SKM-1 treated with dmso at 0.1 percent for 144 hours (cell line): ENCODE data around the gene TSPAN32.

Experiments
- DNase-seq: peaks from one replicate; lab custom pipeline; 2025; ENCODE audit not compliant: unreplicated experiment; lab: John Stamatoyannopoulos, UW

The TSPAN32 gene

DNA sequence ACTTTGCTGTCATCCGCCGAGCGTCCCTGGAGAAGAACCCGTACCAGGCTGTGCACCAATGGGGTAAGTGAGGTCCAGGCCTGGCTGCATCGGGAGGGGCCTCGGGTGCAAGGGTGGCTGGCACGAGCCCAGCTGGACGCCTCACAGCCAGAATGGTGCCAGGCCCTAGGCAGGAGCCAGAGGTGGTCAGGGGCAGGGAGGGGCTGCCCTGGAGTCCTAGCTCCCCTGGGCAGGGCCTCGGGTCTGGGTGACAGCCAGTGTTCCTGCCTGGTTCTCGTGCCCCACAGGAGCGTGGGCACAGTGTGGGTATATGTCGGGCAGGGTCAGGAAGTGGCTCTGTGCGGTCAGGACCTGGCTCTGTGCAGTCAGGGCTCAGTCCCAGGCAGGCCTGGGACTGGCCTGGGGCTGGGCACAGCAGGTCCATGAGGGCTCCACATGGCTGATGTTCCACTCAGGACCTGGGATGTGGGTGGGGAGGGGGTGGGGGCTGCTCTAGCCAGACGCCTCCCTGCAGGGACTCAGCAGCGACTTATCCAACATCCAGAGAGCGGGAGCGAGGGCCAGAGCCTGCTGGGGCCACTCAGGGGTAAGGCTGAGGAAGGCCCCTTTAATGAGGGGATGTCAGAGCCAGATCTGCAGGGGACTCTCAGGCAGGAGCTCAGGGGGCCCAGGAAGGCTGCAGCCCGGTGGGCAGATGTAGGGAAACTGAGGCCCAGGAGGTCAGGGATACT lies 1.2 kb downstream of the TSPAN32 start:
- no peak for DNase-seq

DNA sequence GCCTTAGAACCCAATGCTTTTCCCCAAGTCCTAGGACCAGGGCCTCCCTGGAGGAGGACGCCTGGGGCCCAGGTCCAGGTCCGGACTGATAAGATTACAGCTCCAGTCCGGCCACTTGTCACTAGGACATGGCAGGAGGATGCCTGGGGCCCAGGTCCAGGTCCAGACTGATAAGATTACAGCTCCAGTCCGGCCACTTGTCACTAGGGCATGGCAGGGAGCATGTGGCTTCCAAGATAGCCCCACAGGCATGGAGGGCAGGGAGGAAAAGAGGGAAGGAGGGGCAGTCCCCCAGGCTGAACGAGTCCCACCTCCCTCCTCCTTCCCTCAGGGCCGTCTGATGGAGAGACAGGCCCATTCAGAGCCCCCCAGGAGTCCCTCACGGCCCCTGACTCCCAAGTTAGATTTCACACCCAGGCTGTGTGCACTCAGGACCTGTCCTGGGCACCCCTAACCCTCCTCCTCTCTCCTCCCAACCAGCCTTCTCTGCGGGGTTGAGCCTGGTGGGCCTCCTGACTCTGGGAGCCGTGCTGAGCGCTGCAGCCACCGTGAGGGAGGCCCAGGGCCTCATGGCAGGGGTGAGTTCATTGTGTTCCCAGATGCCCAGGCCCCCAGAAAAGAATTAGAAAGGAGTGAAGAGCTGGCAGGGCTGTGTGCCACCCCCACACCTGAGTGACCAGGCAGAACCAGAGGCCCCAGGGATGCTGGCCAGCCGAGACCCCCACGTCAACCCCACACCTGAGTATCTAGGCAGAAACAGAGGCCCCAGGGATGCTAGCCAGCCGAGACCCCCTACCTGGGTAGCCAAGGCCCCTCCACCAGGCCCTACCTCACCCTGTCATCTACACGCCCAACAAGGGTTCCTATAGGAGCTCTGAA lies 2.1 kb downstream of the TSPAN32 start:
- no peak for DNase-seq

DNA sequence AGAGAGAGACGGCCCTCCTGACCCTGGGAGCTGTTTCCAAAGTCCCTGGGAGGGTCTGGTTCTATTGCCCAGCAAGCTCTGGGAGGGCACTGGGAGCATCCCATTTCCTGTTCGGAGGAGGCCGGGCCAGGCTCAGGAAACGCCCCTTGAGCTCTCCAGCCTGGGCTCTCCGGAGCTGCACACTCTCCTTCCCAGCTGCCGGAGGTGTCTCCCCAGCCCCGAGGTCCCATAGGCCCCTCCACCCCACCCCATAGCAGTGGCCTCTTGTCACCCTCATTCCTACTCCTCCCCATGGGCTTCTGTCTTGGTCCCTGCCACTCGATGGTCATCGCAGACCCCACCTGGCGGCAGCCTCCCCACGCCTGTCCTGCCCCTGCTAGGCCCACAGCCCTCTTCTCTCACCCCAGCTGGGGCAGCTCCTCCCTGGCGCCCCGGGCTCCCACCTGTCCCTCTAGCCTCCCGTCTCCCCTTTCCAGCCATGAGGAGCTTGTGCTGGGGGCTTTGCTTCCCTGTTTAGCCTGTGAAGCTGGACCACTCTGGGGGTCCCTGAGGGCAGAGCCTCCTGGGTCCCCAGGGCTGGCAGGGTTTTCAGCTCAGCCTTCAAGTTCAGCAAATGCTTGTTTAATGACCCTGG lies 2.8 kb downstream of the TSPAN32 start:
- no peak for DNase-seq

DNA sequence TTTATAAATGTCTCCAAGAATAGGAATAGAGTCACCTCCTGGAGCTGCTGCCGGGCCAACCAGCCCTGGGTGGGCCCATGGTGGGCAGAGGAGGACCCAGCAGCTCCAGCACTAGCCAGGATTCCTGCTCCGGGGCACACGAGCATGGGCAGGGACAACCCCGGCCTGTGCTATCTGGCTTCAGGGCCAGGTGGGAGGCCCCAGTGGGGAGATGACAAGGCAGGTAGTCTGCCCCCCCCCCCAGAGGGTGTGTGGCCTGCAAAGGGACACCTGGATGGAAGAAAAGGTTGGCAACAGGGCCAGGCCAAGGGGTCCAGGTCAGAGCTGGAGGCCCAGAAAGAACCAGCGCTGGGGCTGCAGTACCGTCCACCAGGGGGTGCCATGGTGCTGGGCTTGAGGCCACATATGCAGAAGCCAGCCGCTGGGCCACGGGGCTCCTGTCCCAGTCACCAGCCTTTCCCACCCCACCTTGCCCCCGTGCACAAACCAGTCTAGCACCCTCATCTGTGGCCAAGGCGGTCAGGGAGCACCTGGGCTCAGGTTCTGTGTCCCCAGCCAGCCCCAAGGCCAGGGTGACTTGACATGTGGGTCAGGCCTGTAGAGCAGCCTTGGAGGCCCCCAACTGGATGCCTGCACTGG lies 3.4 kb downstream of the TSPAN32 start:
- peak; percentile 75 for DNase-seq

DNA sequence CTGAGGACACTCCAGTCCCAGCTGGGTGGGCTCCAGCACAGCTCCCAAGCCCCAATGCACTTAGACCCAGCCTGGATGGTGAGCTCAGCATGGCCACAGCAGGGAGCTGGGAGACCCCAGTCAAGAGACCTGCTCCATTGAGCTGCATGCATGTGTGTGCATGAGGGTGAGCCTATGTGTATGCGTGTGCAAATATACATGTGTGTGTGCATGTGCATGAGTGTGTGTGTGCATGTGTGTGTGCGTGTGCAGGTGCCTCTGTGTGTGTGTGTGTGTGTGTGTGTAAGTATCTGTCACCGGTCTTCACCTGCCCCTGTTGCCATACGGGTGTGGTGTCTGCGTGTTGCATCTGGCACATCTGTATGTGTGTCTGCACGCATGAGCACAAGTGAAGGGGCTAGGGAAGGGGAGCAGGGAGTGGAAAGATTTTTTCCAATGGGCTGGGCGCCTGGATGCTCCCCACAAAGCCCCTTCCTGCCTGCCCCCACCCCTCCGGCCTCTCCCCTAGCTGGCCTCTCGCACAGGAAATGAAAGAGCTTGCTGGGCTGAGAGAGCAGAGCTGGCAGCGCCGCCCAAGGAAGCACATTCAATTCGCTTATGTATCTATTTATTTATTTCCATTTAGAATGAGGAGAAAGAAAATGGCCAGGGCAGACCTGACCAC lies 4.1 kb downstream of the TSPAN32 start:
- DNase-seq = peak; percentile 27

DNA sequence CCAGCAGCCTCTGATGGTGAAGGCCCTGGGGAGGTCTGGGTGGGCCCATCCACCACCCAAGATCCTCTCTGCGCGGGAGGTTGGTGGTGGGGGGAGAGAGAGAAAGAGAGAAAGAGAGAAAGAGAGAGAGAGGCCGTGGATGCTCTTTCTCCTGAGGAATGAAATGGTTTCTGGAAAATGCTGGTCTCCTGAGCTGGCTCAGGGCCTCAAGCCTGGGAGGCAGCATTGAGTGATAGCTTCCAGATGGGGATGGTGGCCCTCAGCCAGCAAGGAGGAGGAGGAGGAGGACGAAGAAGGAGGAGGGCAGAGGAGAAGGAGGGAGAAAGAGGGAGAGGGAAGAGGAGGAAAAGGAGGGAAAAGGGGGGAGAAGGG lies 4.6 kb downstream of the TSPAN32 start:
- DNase-seq = no peak

DNA sequence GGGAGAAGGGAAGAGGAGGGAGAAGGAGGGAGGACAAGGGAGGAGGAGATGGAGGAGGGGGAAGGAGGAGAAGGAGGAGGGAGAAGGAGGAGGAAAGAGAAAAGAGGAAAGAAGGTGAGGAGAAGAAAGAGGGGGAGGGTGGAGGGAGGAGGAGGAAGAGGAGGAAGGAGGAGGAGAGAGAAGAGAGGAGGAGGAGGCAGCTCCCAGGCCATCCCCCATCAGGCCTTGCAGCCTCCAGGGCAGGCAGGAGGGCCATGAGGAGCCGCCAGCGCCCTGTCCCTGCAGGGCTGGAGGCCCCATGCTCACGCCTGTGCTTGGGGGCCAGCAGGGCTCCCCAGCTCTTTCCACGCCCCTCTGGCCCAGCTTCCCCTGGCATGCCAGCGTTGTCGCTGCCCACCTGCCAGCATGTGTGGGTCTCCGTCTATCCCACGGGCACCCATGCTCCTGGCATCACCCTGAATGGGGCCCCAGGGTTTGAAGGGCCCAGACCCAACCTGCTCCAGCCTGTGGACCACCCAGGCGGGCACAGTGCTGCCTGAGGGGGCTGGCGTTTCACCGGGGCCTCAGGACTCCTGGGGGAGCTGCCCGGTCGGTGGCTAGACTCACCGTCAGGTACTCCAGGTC lies 5.2 kb downstream of the TSPAN32 start:
- DNase-seq = peak; percentile 20

DNA sequence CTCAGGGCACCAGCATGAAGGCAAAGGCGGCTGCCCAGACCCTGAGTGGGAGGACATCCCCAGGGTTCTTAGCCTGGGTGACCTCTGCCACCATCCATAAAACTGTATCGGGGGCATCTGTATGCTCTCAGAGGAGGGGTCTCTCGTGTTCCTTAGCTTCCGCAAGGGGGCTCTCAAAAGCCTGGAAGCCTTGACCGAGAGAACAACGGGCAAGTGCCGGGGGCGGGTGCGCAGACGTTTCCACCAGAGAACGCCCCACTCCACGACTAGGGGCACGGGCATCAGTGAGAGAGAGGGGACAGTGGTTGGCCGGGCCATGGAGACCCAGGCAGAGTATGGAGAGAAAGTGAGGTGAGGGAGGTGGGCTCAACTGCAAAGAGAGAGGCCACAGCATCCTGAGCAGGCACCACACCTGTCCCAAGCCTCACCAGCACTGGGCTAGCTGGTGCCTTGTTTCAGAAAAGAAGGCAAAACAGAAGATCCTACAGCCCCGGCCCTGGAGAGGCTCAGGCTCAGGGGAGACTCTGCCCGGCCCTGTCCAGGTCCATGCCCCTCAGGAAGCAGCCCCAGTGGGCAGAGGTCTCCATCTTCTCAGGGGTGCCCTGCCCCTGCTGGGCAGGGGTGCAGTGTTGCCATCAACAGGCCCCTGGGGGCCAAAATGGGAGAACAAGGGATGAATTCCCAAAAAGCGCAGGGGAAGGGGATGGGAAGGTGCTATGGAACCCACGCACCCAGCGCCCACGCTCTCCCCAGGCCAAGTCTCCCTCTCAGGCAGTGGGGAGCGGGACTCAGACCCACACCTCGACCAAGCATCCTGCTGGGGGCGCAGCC lies 5.9 kb downstream of the TSPAN32 start:
- DNase-seq = no peak

DNA sequence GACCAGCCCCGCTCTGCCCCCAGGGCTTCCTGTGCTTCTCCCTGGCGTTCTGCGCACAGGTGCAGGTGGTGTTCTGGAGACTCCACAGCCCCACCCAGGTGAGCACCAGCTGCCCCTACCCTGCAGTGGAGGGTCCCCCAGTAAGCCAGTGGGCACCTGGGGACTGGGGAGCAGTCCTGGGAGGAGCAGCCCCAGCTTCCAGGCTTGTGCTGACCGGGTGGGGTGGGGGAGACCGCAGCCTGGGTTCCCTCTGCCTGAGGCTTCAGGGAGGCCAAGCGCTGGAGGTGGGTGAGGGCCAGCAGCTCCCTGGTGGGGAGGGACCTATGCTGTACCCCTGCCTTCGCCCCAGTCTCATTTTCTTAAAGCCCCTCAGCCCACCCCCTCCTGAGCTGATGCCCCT lies 6.9 kb downstream of the TSPAN32 start:
- no peak for DNase-seq

DNA sequence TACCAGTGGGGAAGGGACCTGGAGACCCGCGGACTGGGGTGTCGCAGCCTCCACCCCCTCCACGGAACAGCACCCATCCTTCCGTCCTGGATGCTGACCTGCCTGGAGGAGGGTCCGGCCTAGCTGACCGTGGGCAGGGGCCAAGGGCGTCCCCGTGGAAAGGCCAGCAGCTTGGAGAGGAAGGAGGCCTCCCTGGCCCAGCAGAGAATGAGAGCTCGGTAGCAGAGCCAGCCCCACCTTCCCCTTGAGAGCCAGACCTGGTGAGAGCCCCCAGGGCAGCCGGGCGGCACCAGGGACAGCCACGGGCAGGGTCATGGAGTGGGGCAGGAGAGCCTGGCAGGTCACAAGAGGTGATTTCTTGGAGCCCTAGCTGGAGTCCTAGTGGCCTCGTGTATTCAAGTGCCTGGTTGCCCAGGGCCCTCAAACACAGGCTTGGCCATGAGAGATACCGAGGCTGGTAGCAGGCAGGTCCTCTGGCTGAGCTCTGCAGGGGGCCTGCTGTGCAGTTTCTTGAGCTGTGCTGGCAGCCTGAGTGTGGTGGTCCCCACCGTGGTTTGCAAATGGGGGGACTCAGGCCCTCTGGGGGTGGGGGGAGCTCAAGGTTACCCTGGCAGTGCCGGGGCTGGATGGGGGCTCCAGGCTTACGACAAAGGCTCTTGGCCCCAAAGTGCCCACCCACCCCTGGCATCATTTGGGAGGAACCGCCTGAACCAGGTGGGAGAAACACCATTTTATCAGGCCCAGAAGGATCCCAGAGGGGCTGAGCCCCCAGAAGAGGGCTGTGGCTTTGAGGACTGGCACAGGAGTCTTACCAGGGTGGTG lies 7.6 kb downstream of the TSPAN32 start:
- no peak for DNase-seq

DNA sequence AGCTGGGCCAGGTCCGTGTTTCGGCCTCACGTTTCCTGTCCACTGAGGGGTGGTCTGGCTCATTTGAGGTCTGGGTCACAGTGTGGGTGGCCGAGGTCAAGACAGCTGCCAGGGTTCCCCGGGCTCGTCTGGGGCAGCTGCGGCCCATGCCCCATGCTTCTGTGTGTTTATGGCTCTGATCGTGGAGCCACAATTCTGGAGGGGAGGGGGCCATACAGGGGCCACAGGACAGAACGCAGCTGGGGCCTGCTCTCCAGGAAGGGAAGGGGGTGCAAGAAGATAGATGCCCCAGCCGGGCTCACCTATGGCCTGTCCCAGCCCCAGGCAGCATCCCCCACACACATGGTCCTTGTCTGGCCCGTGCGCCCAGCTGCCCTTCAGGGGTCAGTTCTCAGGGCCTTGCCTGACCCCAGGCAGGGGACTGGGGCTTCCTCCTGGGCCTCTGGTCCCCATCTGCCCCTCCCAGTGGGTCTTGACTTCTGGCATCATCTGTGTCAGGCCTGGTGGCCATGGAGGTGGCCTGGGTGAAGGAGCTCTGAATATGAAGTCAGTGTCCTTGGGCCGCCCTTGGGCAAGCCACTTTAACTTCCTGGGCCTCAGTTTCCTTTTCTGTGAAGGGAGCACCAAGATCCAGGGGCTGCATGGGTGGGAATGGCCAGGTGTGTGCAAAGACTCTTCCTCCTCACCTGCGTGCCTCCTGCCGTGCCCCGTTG lies 8.4 kb downstream of the TSPAN32 start:
- no peak for DNase-seq

DNA sequence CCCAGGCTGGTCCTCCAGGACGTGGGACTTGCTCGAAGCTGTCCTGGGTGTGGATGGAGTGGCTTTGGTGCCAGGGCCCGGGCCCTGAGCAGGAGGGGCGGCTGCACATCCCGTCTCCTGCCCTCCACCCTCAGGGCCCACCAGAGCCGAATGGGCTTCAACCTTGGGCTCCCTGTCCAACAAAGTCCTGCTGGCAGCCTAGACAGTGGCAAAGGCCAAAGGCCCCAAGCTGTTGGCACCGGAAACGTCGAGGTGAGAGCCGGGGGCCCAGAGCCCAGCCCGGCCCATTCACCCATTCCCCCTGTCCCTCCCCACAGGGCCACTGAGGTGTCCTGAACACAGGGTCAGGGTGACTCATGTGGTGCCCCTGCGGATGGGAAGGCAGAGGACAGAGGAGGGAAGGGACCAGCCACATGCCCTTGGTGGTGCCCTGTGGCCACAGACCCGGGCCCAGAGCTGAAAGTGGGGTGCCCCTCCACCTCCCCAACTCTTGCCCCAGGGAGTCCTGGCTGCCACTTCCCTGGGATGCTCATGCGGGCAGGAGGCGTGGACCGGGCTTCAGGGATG lies 9.1 kb downstream of the TSPAN32 start:
- no peak for DNase-seq

DNA sequence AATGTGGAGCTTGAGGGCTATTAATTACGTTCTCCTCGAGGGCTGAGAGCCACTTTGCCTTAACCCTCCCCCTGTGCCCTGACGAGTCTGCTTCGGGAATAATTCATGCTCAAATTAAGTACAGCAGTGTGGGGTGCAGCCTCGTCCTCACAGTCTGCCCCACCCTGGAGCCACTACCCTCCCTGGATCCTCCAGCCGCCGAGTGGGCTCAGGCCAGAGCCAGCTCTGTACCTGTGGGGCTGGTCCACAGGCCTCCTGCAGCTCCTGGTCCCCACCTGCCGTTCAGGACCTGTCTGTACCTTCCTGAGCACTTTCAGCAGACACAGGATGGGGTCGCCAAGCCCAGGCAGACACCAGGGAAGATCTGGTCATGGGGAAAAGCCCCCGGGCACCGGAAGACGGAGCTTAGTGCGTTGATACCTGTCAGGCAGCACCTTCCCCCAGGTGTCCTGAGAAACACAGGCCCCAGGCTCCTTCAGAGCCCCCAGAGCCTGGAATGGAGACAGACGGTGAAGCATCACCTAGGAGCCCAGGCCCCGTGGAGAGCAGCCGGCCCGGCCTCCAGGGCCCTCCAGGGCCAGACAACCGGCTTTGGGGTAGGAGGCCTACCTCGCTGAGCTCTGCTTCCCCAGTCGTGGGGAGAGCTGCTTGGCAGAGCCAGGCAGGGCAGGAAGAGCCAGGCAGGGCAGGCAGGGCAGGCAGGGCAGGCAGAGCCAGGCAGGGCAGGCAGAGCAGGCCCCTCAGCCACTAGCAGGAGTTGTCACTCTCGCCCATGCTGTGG lies 9.7 kb downstream of the TSPAN32 start:
- DNase-seq = no peak

DNA sequence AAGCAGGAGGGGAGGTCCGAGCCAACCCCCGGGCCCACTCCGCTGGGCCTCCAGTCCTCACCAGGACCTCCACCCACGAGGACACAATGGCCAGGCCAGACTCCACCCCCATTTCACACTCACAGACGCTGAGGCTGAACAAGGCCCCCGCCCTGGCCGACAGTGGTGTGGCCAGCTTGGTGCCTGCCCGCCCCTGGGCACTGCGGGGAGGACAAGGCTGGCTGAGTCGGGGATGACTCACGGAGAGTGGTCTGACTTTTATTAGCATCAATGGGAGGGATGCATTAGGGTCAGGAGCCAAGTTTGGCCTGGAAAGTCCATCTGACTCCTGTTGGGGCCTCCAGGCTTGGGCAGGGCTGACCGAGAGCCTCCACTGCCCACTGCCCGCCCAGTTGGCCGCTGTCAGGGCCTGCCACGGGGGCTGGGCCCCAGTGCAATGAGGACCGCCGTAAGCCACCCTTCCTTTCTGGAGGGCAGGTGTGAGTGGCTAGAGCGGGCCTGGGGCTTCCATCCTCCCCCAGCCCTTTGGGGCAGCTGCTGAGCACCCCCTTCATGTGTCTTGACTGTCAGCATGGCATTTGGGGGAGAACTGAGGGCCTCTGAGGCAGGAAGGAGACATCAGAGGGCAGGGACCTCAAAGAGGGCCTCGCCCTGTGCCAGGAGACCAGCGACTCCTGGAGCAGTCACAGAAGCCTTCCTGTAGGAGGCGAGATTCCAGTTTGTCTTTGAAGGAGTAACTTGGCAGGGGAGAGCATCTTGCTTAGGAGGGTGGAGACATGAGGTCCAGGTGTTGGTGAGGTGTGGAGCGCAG lies 10.6 kb downstream of the TSPAN32 start:
- DNase-seq = no peak

DNA sequence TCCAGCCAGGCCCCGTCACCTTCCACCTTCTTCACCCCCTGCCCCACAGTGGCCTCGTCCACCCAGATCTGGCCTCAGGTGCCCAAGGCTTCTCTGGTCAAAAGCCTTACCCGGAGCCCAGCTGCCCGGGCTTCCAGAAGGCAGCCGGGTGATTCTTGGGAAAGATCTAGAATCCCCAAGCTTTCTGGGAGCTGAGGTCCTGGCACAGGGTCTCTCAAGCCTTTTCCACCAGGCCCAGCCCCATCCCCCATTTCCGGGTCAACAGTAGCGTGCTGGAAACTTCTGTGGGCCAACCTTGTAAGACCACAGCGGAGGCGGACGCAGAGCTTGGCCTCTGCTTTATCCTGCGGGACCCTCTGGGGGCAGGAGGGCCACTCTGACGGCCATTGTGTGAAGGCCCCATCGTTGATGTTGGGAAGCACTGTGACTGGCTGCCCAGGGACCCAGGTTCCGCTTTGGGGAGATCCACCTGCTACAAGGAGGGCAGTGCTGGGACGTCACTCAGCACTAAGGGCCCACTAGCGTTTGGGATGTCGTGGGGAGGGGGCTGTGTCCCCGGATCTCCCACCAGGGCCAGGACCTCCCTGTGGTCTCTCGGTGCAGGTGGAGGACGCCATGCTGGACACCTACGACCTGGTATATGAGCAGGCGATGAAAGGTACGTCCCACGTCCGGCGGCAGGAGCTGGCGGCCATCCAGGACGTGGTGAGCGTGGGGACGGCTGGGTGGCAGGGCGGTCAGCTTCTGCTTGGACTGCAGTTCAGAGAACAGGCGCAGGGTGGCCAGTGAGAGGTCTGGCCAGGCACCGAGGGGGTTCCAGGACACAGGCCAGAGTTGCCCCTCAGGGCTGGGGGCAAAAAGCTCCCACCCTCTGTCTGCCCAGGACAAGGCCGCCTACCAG lies 11.5 kb downstream of the TSPAN32 start:
- DNase-seq = no peak
